Activated T-helper 9 cell treated with anti-CD3 and anti-CD28 coated beads, Interleukin-2, amount 50 U/mL, for 16 hours (primary cell): ENCODE results near the gene MAB21L4.

Source experiments
- DNase-seq: peaks from one replicate; pipeline ENCODE4 v3.0.0-alpha.2; 2020; ENCODE audit warnings: low read depth

The MAB21L4 gene

GRCh38 chr2:240895656-240896388, at the start of gene MAB21L4:
MAB21L4 (minus strand) TSS chr2:240896156; CDS start chr2:240895997, 159 bp downstream.
- DNase-seq, result no peak

GRCh38 chr2:240936106-240936505, 40.1 kb upstream of the MAB21L4 start:
- no peak for DNase-seq

GRCh38 chr2:240935103-240935876, 39.3 kb upstream of the MAB21L4 start:
- no peak for DNase-seq

GRCh38 chr2:240934701-240935102, 38.7 kb upstream of the MAB21L4 start:
- no peak for DNase-seq

GRCh38 chr2:240933966-240934700, 38.2 kb upstream of the MAB21L4 start:
- DNase-seq, result no peak

- no peak for DNase-seq
Observed at GRCh38 chr2:240933048-240933965, 37.4 kb upstream of the MAB21L4 start.

GRCh38 chr2:240932724-240933047, 36.7 kb upstream of the MAB21L4 start:
- DNase-seq, result no peak

GRCh38 chr2:240932001-240932723, 36.2 kb upstream of the MAB21L4 start:
- DNase-seq, result no peak

GRCh38 chr2:240931319-240931949, 35.5 kb upstream of the MAB21L4 start:
- no peak for DNase-seq

- no peak for DNase-seq
Observed at GRCh38 chr2:240930631-240931318, 34.8 kb upstream of the MAB21L4 start.

- DNase-seq, result no peak
Observed at GRCh38 chr2:240930096-240930630, 34.2 kb upstream of the MAB21L4 start.

GRCh38 chr2:240929364-240930095, 33.6 kb upstream of the MAB21L4 start:
- no peak for DNase-seq

- no peak for DNase-seq
Observed at GRCh38 chr2:240928476-240929363, 32.8 kb upstream of the MAB21L4 start.

- no peak for DNase-seq
Observed at GRCh38 chr2:240927390-240927781, 31.4 kb upstream of the MAB21L4 start.

GRCh38 chr2:240926516-240927389, 30.8 kb upstream of the MAB21L4 start:
- no peak for DNase-seq

GRCh38 chr2:240925568-240926515, 29.9 kb upstream of the MAB21L4 start:
- no peak for DNase-seq
